ENCODE data around the gene ADAM22. TPM values are rescaled to one million over a fixed set of nuclear protein-coding genes. Genes with fewer than 3 reads are reported as not detected.

ADAM22 gene
- total and polyA plus RNA-seq, 2 experiments from 2014 or later, result 2.7 to 18.7 TPM

GRCh38 chr7:88027724-88028123 is 93.7 kb downstream of the ADAM22 start:
- TF ChIP-seq NANOG (IDR thresholded peaks at IDR 0.05; ENCODE audit: borderline replicate concordance) (no peak), ZNF331 (CRISPR knock-in tag; IDR thresholded peaks at IDR 0.05; ENCODE audit: low read depth) (no peak), POLR2AphosphoS5 (IDR thresholded peaks at IDR 0.05; ENCODE audit: low read depth) (no peak), ZNF114 (CRISPR knock-in tag; IDR thresholded peaks at IDR 0.05) (no peak), ZNF462 (CRISPR knock-in tag; IDR thresholded peaks at IDR 0.05) (no peak), EZH2phosphoT487 (IDR thresholded peaks at IDR 0.05; ENCODE audit: unreplicated experiment) (no peak), CREB1 (CRISPR knock-in tag; IDR thresholded peaks at IDR 0.05; ENCODE audit: low read depth) (no peak), STAT1 (IDR thresholded peaks at IDR 0.05; ENCODE audit: unreplicated experiment) (no peak), EZH2 (IDR thresholded peaks at IDR 0.05; ENCODE audit: low read depth, unreplicated experiment) (no peak), JUNB (IDR thresholded peaks at IDR 0.05; ENCODE audit: unreplicated experiment) (no peak)
- TF ChIP-seq, protein P1, sequence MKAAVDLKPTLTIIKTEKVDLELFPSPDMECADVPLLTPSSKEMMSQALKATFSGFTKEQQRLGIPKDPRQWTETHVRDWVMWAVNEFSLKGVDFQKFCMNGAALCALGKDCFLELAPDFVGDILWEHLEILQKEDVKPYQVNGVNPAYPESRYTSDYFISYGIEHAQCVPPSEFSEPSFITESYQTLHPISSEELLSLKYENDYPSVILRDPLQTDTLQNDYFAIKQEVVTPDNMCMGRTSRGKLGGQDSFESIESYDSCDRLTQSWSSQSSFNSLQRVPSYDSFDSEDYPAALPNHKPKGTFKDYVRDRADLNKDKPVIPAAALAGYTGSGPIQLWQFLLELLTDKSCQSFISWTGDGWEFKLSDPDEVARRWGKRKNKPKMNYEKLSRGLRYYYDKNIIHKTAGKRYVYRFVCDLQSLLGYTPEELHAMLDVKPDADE (IDR thresholded peaks at IDR 0.05), result no peak
- TF ChIP-seq, protein P2, sequence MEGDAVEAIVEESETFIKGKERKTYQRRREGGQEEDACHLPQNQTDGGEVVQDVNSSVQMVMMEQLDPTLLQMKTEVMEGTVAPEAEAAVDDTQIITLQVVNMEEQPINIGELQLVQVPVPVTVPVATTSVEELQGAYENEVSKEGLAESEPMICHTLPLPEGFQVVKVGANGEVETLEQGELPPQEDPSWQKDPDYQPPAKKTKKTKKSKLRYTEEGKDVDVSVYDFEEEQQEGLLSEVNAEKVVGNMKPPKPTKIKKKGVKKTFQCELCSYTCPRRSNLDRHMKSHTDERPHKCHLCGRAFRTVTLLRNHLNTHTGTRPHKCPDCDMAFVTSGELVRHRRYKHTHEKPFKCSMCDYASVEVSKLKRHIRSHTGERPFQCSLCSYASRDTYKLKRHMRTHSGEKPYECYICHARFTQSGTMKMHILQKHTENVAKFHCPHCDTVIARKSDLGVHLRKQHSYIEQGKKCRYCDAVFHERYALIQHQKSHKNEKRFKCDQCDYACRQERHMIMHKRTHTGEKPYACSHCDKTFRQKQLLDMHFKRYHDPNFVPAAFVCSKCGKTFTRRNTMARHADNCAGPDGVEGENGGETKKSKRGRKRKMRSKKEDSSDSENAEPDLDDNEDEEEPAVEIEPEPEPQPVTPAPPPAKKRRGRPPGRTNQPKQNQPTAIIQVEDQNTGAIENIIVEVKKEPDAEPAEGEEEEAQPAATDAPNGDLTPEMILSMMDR (conservative IDR thresholded peaks at IDR 0.05; ENCODE audit: low read depth in 2 of 2), result no peak
- TF ChIP-seq, protein P3, sequence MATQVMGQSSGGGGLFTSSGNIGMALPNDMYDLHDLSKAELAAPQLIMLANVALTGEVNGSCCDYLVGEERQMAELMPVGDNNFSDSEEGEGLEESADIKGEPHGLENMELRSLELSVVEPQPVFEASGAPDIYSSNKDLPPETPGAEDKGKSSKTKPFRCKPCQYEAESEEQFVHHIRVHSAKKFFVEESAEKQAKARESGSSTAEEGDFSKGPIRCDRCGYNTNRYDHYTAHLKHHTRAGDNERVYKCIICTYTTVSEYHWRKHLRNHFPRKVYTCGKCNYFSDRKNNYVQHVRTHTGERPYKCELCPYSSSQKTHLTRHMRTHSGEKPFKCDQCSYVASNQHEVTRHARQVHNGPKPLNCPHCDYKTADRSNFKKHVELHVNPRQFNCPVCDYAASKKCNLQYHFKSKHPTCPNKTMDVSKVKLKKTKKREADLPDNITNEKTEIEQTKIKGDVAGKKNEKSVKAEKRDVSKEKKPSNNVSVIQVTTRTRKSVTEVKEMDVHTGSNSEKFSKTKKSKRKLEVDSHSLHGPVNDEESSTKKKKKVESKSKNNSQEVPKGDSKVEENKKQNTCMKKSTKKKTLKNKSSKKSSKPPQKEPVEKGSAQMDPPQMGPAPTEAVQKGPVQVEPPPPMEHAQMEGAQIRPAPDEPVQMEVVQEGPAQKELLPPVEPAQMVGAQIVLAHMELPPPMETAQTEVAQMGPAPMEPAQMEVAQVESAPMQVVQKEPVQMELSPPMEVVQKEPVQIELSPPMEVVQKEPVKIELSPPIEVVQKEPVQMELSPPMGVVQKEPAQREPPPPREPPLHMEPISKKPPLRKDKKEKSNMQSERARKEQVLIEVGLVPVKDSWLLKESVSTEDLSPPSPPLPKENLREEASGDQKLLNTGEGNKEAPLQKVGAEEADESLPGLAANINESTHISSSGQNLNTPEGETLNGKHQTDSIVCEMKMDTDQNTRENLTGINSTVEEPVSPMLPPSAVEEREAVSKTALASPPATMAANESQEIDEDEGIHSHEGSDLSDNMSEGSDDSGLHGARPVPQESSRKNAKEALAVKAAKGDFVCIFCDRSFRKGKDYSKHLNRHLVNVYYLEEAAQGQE (IDR thresholded peaks at IDR 0.05; ENCODE audit: unreplicated experiment), result no peak
- peaks cover 44% of the 10 kb centered on the region for H3K36me3 Mint-ChIP-seq (ENCODE audit: low read depth)
- H3K27ac ChIP-seq (ENCODE audit: low read depth), result no peak overlapping the region
- H3K27me3 ChIP-seq (ENCODE audit: insufficient read depth), result no peaks in the 10 kb centered on the region
- H3K4me3 Mint-ChIP-seq, result no peak overlapping the region
- no peaks in the 10 kb centered on the region; the same call in 2 of the 3 replicates for H3K4me1 Mint-ChIP-seq
- peaks cover 14% of the 10 kb centered on the region; the same call in 1 of the 2 replicates for H3K36me3 ChIP-seq (ENCODE audit: insufficient read depth)
- no peak overlapping the region for H3K4me3 ChIP-seq
- peaks cover 40% of the 10 kb centered on the region for H3K9me3 Mint-ChIP-seq
- no peak overlapping the region for H3K27ac Mint-ChIP-seq
- H3F3A ChIP-seq (replicated peaks; ENCODE audit: low read depth), result no peaks in the 10 kb centered on the region
- H3K9me2 ChIP-seq (ENCODE audit: insufficient read depth), result peaks cover 4% of the 10 kb centered on the region; the same call in 1 of the 2 replicates
- H2AFZ ChIP-seq, result no peak overlapping the region
- no peaks in the 10 kb centered on the region for H4K20me1 ChIP-seq (replicated peaks; ENCODE audit: insufficient read depth)
- no peaks in the 10 kb centered on the region for H3K27me3 Mint-ChIP-seq (ENCODE audit: insufficient read depth, low read depth, poor library complexity)
- peaks cover 17% of the 10 kb centered on the region for H3K79me2 ChIP-seq (replicated peaks; ENCODE audit: insufficient read depth)
- ATAC-seq (no peak), DNase-seq (ENCODE audit: low spot score) (no peak)
- no peak overlapping the region for H3K4me2 ChIP-seq
- no peaks in the 10 kb centered on the region for H3K4me1 ChIP-seq (ENCODE audit: insufficient read depth)

Data from GM23338 (cell line).